ENCODE results near the gene SYNPO2. TPM values are rescaled to one million over a fixed set of nuclear protein-coding genes. Genes with fewer than 3 reads are reported as not detected.

Gene SYNPO2
- total RNA-seq, 2 experiments from 2014 or later, result 0.22 to 0.41 TPM

DNA sequence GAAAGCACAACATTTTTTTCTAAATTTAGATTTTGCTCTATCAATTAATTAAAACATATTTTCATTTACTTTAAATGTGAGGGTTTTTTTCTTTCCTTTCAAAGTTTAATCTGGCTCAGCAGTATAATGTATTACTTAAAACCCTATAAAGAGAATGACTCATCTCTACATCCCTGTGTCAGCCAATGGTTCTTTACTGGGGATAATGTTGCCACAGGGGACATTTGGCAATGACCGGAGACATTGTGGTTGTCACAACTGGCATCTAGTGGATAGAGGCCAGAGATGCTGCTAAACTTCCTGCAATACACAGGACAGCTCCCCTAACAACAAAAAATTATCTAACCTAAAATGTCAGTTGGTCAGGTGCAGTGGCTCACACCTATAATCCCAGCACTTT is 53.8 kb downstream of the SYNPO2 start:
- intact Hi-C loops (cut with DNase I, micrococcal nuclease), result no loop called here
- H3K4me3 ChIP-seq (ENCODE audit: low read length), result no peak overlapping the region
- no peaks in the 10 kb centered on the region for H3K4me1 Mint-ChIP-seq (ENCODE audit: low read depth)
- TF ChIP-seq CTCF (IDR thresholded peaks at IDR 0.05), result no peak
- ChIA-PET CTCF (no interaction called here), POLR2A (no interaction called here)
- no peak for ATAC-seq (ENCODE audit: poor library complexity)
- H3K9me3 ChIP-seq (ENCODE audit: control insufficient read depth in 1 of 2, insufficient read depth in 1 of 2, low read length in 2 of 2), result no peaks in the 10 kb centered on the region
- no peaks in the 10 kb centered on the region for H3K36me3 Mint-ChIP-seq (ENCODE audit: low read depth)
- no peak for DNase-seq
- H3K9me3 Mint-ChIP-seq, result no peaks in the 10 kb centered on the region
- no peaks in the 10 kb centered on the region for H3K36me3 ChIP-seq (ENCODE audit: insufficient read depth, low read length)
- H3K4me1 ChIP-seq (ENCODE audit: insufficient read depth, low read length), result no peaks in the 10 kb centered on the region
- H3K27ac Mint-ChIP-seq, result no peak overlapping the region
- peaks cover 19% of the 10 kb centered on the region for H3K27me3 Mint-ChIP-seq
- no peak overlapping the region for H3K4me3 Mint-ChIP-seq
- no peak overlapping the region for H3K27ac ChIP-seq (ENCODE audit: low read depth in 1 of 2, low read length in 2 of 2)
- peaks cover 0 to 5% of the 10 kb centered on the region in 2 experiments for H3K27me3 ChIP-seq (ENCODE audit: control insufficient read depth in 1 of 2, insufficient read depth in 2 of 2, low read length in 2 of 2)

DNA sequence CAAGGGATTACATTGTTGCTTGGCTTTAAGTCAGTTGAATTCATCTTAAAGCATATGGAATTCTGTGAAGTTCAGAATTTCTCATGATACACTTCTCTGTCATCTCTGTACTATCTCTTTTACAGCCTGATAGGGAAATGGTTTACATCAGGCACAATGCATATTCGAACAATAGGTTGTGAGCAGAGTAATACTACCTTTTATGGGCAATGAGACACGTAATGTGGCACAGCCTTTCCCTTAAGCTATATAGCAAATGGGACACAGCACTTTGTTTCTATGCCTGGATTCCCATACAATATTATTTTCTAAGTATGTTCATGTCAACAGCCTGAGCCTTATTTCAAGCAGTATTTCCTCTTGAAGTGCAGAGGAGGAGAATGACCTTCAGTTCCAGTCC is 58.4 kb downstream of the SYNPO2 start:
- ChIA-PET CTCF (no interaction called here), POLR2A (no interaction called here)
- Histone ChIP-seq H3K27ac (ENCODE audit: low read depth in 1 of 2, low read length in 2 of 2) (no peak overlapping the region), H3K36me3 (ENCODE audit: insufficient read depth, low read length) (no peaks in the 10 kb centered on the region), H3K4me3 (ENCODE audit: low read length) (no peak overlapping the region), H3K9me3 (ENCODE audit: control insufficient read depth in 1 of 2, insufficient read depth in 1 of 2, low read length in 2 of 2) (no peaks in the 10 kb centered on the region), H3K4me1 (ENCODE audit: insufficient read depth, low read length) (no peaks in the 10 kb centered on the region), H3K27me3 (ENCODE audit: control insufficient read depth in 1 of 2, insufficient read depth in 2 of 2, low read length in 2 of 2) (no peaks in the 10 kb centered on the region)
- Mint-ChIP-seq H3K27ac (no peak overlapping the region), H3K9me3 (no peaks in the 10 kb centered on the region), H3K27me3 (no peaks in the 10 kb centered on the region), H3K4me3 (no peak overlapping the region), H3K36me3 (ENCODE audit: low read depth) (no peaks in the 10 kb centered on the region), H3K4me1 (ENCODE audit: low read depth) (no peaks in the 10 kb centered on the region)
- intact Hi-C loops (cut with DNase I, micrococcal nuclease), result no loop called here
- DNase-seq (no peak), ATAC-seq (ENCODE audit: poor library complexity) (no peak)
- TF ChIP-seq CTCF (IDR thresholded peaks at IDR 0.05), result no peak

DNA sequence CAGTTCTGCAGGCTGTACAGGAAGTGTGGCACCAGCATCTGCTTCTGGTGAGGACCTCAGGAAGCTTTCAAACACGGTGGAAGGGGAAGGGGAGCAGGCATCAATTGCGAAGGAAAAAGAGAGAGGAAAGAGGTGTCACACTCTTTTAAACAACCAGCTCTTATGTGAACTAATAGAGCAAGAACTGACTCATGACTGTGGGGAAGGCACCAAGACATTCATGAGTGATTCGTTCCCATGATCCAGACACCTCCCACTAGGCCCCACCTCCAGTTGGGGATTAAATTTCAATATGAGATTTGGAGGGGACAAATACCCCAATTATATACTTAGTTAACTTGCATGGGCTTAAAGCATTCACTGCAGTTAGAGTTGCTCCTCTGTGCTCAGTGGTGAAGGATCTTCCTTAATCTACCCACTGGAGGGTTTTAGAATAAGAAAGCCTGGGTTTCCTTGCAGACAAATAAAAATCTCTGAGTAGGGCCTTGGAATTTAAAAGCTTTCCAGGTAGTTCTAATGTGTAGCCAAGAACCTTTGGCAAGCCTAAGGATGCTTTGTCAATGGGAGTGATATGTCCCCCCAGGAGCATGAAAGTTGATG is 60.0 kb downstream of the SYNPO2 start:
- Histone ChIP-seq H3K4me3 (ENCODE audit: low read length) (no peak overlapping the region), H3K36me3 (ENCODE audit: insufficient read depth, low read length) (no peaks in the 10 kb centered on the region), H3K4me1 (ENCODE audit: insufficient read depth, low read length) (no peaks in the 10 kb centered on the region), H3K9me3 (ENCODE audit: control insufficient read depth in 1 of 2, insufficient read depth in 1 of 2, low read length in 2 of 2) (no peaks in the 10 kb centered on the region), H3K27me3 (ENCODE audit: control insufficient read depth in 1 of 2, insufficient read depth in 2 of 2, low read length in 2 of 2) (no peaks in the 10 kb centered on the region), H3K27ac (ENCODE audit: low read depth in 1 of 2, low read length in 2 of 2) (no peak overlapping the region)
- H3K9me3 Mint-ChIP-seq, result no peaks in the 10 kb centered on the region
- ChIA-PET CTCF (no interaction called here), POLR2A (no interaction called here)
- ATAC-seq (ENCODE audit: poor library complexity) (no peak), DNase-seq (no peak)
- H3K4me1 Mint-ChIP-seq (ENCODE audit: low read depth), result no peaks in the 10 kb centered on the region
- H3K27ac Mint-ChIP-seq, result no peak overlapping the region
- intact Hi-C loops (cut with DNase I, micrococcal nuclease), result no loop called here
- no peak overlapping the region for H3K4me3 Mint-ChIP-seq
- no peak for TF ChIP-seq CTCF (IDR thresholded peaks at IDR 0.05)
- H3K27me3 Mint-ChIP-seq, result no peaks in the 10 kb centered on the region
- no peaks in the 10 kb centered on the region for H3K36me3 Mint-ChIP-seq (ENCODE audit: low read depth)
